Hepatic stellate cell (primary cell): Measurements from ENCODE around the gene CCR6.
A peak's percentile ranks its signal among the peaks of the same experiment; 100 is the strongest.

Source experiments
- DNase-seq: peaks from one replicate; pipeline ENCODE4 v3.0.0; 2011; ENCODE audit warnings: low spot score

Gene CCR6

DNA sequence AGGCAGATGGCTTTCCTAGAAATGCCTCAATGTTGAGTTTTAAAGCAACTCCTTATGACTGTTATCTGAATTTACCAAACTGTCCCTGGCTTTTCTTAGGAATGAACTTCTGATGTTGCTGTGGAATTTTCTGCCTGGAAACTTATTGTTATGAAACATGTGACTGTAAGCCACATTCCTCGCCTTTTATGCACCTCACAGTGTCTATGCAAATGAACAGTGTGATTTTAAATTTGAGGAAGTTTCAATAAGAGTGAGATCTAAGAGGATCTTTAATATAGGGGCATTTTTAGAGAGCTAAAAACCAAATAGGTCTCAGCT is 2.4 kb upstream of the CCR6 start:
- DNase-seq, result no peak

DNA sequence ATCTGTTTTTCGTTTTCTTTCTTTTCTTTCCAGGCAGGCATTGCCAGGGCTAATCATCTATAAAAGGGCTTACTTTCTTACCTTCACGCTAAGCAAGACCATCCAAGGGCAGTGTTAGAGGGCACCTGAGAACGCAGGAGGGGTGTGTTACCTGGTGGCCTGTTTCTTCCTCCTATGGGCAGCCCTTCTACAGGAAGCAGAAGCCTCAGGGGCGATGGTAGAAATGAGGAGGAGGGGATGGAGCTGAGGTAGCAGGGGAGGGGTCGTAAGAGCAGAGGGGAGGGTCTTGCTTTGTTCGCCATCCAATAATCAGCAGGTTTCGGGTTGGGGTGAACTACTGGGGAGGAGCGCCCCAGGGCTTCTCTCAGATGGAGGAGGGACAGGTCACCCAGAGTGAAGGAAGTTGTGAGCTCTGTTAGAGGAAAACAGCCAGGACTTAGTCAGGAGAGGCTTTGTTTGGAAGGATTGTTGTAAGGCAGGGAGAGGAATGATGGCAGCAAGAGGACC is 1.5 kb upstream of the CCR6 start:
- DNase-seq, result no peak

DNA sequence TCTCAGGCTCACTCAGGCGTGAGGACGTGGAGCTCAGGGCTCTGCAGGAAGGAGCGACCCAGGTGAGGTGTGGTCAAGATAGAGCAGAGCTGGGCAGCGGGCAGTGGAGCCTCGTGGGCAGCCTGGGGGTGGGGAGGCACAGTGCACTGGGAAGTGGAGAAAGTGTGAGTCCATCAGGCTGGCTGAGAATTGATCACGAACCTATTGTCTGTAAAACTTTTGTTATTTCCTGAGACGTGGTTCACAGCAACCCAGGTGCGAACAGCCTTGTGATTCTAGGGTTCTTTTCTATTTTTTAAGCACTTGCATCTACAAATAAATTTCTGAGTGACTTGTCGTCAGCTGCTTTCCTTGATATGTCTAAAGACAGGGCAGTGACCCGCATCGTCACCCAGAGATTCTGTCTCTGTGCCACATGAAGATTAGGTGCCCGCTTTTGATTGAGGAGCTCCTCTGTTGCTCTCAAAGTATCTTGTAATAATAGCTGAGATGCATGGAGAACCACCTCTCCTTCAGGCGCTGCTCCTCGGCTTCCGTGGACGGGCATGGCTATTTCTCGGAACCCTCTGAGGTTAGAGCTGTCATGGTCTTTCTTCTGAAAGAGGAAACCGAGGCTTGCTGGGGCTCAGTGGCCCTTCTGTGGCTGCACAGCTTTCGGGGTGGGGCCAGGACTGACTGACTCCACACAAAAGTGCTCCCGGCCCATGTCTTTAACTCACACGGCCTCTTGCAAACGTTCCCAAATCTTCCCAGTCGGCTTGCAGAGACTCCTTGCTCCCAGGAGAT is 662 bp upstream of the CCR6 start:
- no peak for DNase-seq

DNA sequence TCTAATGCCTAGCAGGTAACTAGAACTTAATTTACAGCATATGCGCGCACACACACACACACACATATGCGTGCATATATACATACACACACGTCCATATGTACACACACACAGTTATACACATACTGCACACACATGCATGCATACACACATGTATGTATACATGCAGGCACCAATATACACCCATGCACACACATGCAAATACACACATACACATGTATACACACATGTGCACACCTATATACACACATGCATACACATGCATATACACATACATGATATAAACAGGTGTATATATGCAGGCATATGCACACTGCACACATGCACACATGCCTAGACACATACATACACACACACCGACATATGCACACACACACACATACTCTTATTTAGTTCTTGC is 1.9 kb downstream of the CCR6 start:
- no peak for DNase-seq

DNA sequence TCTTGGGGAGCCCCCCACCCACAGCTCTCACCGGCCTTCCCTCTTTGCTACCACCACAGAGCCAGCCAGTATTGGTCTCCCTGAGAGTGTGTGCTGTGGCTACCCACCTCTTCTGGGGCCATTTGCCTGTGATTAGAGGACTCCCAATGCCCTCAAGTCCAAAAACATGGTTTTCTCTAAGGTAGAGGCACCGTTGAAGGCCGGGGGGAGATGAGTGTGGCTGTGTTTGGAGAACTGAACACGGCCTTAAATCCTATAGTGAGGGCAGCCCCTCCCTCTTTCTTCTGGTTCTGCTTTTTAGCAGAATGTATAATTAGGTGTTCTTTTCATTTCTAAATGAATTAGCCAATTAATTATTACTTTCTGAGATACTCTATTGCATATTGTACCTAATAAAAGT is 2.5 kb downstream of the CCR6 start:
- no peak for DNase-seq

DNA sequence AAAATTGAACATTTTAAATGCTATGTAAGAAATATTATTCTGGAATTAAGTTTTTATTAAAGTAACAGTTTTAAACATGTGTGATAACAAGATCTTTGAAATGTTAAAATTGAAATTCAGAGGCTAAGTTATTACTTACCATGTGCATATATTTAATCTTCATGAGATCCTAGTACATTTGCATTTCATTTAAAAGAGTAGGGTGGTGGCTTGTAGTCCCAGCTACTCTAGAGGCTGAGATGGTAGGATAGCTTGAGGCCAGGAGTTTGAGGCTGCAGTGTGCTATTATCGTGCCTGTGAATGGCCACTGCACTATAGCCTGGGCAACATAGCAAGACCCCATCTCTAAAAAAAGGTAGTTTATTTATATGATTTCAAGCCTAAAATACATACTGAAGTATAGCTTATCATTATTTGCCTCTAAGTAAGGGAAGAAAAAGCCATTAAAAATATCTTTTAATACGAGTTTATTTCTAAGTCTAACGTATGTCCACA is 3.0 kb downstream of the CCR6 start:
- no peak for DNase-seq

DNA sequence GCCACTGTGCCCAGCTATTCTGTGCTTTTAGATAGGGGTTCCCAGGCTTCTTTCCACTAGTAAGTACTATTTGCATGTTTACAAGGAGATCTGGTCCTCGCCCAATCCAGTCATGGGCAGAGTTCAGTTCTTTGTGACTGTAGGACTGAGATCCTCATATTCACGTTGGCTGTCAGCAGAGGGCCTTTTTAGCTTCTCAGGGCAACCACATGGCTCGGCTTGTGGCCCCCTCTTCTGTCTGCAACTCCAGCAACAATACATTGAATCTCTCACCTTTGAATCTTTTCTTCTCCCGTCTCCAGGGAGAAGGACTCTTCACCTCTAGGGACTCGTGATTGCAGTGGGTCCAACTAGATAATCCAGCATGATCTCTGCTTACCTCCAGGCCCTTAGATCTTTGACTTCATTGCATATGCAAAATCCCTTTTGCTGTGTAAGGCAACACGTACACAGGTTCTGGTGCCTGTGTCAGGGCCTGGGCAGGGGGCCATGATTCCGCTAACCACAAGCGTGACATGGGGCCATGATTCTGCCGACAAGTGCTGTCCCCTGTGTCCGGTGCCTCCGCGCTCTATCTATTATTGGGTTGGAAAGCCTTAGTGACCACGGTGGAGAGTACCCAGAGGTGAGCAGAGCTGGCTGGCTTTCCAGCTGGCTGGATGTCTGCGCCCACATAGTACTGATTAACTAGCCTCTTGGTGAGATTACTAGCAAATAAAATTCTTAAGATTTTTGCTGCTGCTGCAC is 5.1 kb downstream of the CCR6 start:
- DNase-seq, result no peak

DNA sequence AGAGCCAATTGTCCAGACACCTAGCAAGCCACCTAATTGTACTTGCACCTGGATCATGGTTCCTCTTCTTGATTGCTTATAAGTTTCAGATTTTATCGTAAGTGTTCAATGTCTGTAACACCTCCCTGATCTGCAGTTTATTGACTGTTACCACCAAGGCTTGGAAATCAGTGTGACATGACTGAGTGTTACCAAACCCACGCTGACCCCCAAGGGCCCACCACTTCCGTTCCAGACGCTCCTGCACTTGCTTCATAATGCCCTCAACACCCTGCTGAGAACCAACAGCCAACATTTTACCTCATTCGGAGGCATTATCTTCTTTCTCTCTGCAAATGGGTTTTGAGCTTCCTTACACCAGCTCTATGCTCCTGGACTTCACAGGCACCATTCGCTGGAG is 6.3 kb downstream of the CCR6 start:
- DNase-seq, result no peak

DNA sequence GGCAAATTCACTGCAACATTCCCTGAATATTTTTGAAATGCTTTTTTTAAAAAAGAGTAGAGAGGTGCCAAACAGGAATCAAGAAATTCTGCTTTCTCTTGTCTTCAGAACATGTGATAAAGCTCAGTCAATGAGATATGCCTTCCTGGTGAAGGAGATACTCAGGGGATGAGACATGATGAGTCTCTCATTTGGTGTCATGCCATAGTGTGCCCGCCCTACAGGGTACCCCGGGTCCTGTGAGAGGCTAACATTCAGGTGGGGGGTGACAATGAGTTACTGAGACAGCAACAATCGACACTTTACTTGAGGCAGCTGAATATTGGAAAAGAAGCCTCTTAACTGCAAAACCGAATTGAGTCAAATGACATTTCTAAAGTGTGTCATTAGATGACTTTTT is 6.7 kb downstream of the CCR6 start:
- DNase-seq, result no peak

DNA sequence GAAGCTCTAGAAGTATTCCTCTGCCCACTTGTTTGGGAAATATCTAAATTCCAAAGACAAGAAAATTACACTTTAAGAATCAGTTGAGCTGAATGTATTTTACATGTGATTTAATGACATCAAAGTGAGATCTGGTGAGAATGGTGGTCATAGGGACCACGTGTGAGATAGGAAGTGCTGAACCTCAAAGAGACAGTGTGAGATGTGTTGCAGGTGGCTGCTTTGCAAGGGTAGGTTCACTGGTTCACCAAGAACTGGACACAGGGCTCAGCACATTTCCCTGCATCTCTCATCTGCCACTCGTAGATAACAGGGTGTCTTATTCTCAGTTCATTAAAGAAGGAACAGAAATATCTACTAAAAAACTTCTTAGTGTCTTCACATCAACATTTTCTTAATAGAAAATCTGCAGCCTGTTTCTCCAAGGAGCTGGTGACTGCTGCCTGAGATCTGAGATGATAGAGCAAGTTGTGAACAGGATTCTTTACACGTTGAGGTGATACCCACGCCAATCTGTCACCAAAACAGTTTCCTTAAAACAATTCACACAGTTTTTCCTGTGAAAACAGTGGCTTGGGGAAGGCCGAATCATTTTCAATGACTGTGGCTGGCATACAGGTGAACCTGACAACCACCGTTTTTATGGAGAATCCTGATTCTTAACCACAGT is 7.2 kb downstream of the CCR6 start:
- no peak for DNase-seq

DNA sequence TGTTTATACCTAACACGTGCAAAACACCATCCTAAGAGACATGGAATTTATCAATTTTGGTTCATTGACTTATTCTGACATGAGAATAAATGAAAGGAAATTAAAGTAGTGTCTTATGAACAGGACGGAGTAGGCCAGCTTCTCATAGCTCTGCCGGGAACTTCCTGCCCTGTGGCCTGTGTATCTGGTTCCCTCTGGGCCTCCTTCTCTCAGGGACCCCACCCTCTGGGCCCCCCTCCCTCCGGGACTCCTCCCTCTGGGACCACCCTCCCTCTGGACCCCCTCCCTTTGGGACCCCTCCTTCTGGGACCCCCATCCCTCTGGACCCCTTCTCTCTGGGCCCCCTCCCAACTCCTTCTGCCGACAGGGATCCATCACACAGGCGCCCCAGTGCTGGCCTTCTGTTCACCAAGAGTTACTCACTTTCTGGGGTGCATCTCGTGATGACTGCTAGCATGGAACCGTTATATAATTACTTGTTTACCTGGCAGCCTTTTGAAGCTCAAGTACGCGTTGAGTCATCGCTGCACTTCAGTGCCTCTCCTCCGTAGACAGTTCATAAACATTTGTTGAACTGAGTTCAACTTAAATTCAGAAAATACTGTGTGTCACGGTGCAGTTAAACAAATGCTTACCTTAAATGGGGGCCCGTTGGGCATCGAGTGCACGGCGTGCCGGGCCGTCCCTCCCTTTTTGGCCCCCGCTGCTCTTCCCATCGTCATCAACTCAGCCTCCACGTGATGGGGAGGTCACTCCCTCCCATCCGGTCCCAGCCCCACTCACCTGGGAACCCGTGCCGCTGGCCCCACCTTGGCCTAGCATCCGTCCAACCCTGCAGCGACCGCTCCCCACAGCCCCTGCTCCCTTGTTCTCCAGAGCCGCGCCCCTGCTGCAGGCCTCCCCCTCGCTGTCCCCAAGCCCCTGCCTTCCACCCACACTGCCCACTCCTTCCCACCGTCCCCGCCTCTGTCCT is 8.1 kb downstream of the CCR6 start:
- no peak for DNase-seq

DNA sequence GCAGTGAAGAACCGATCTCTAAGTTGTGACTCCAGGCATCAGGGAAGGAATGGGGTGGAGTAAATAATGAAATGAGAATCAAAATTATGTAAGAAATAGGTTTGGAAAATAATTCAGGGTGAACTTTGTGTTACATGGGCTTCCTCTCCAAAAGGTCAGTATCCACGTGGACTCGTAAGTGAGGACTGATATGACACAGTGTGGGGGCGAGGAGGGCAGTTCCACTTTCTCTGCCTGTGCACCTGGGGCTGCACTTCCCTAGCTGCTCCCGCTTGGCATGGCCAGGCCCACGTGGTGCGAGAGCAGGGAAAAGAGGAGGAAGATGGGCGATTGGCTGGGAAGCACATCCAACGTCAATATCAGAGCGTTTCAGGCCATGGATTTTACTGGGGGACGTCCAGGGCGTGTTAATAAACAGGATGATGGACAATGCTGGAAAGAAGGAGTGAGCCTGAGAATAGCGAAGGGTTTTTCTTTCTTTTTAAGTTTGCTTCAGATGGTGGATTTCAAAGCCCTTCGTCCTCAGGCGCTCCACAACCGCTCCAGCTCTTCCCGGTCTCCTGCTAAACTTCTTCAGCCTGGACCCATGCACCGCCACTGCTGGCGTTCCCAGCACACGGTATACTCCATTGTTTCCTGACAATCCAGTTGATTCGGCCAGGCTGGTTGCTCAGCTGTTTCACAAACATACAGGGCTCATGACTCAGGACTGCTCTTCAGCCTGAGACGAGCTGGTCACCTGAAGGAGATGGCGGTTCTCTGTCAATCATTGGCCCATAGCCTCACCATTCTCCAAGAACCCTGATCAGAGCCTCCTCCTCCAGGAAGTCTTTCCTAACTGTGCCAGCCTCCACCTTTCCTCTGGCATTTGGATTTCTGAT is 11.8 kb downstream of the CCR6 start:
- DNase-seq, result no peak

DNA sequence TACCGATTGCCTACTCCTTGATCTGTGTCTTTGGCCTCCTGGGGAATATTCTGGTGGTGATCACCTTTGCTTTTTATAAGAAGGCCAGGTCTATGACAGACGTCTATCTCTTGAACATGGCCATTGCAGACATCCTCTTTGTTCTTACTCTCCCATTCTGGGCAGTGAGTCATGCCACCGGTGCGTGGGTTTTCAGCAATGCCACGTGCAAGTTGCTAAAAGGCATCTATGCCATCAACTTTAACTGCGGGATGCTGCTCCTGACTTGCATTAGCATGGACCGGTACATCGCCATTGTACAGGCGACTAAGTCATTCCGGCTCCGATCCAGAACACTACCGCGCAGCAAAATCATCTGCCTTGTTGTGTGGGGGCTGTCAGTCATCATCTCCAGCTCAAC is 13.5 kb downstream of the CCR6 start:
- no peak for DNase-seq

DNA sequence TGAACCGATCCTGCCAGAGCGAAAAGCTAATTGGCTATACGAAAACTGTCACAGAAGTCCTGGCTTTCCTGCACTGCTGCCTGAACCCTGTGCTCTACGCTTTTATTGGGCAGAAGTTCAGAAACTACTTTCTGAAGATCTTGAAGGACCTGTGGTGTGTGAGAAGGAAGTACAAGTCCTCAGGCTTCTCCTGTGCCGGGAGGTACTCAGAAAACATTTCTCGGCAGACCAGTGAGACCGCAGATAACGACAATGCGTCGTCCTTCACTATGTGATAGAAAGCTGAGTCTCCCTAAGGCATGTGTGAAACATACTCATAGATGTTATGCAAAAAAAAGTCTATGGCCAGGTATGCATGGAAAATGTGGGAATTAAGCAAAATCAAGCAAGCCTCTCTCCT is 14.2 kb downstream of the CCR6 start:
- DNase-seq, result no peak

DNA sequence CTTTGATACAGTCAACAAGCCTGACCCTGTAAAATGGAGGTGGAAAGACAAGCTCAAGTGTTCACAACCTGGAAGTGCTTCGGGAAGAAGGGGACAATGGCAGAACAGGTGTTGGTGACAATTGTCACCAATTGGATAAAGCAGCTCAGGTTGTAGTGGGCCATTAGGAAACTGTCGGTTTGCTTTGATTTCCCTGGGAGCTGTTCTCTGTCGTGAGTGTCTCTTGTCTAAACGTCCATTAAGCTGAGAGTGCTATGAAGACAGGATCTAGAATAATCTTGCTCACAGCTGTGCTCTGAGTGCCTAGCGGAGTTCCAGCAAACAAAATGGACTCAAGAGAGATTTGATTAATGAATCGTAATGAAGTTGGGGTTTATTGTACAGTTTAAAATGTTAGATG is 15.0 kb downstream of the CCR6 start:
- no peak for DNase-seq

DNA sequence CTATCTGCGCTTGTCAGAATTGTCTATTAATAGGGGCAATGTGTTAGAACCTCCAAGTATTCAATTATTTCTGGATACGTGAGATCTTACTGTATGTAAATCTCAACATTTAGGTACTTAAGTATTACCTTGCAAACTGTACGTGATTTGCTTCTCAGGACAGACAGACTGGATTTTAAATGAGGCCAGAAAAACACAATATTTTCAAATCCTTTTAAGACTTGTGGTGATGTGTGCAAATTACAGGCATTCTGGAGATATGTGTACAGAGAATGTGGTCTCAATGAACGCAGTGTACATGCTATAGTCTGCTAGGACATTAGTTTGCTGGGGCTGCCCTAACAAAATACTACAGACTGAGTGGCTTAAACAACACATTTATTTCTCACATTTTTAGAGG is 16.9 kb downstream of the CCR6 start:
- no peak for DNase-seq

DNA sequence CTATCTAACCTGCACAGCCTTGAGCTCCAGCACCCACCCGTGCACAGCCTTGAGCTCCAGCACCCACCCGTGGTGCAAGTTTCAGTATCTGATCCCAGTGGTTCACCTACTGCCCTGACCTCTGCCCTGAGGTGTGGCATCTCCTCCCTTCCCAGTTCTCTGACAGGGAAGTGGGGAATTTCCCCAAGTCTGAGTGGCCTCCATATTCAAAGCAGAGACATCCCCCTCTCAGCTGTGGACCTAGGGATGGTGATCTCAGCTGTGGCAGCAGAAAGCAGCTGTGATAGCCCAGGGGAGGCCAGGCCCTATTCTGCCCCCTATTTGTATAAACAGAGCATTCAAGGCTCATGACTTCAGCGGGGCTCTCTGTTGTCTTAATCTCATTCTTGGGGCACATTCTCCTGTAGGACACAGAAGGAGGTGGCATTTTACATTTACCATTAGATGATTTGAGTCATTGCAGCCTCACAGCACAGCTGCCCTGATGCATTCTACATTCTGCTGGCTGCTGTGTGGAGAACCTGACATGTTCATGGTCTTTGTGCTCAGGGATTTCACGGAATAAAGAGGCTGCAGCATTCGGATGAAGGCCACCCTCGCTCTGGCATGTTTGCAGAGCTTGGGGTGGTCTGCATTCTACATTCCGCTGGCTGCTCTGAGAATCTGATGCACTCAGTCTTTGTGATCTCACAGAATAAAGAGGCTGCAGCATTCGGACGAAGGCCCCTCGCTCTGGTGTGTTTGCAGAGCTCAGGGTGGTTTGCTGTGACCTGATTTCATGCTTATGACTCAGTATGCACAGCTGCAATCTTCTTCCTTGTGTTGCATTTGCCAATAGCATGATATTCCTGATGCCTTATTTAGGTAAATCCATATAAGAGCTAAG is 17.9 kb downstream of the CCR6 start:
- no peak for DNase-seq

DNA sequence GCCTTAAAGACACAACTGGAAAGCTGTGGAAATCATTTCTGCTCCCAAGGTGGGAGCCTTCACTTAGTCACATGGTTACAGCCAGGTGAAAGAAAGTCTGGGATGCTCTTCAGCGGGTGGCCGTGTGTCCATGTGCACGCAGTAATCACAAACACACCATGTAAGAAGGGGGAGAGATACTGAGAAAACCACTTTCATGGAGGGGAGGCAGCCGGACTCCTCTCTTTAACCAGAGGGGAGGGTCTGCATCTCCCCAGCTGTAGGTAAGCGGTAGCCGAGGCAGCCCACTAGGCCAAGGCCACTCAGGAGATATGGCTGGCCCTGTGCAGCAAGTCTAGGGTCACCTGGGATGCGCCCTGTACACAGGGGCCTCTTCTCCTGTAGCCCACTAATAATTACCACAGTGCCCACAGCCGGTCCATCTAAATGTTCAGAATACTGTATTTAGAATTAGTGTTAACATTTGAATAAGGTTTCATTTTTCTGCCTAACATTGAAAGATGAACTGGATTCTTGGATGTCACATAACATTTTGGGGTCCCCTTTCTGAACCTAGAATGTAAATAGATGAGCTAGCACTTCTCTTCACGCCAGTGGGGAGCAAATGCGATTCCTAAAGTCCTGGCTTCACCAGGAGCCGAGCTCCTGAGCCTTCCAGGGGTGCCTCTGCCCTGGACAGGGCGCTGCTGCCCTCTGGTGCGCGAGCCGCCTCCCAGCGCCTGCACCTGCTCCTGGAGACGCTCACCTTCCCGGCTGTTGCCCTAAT is 19.0 kb downstream of the CCR6 start:
- DNase-seq, result peak; percentile 15

DNA sequence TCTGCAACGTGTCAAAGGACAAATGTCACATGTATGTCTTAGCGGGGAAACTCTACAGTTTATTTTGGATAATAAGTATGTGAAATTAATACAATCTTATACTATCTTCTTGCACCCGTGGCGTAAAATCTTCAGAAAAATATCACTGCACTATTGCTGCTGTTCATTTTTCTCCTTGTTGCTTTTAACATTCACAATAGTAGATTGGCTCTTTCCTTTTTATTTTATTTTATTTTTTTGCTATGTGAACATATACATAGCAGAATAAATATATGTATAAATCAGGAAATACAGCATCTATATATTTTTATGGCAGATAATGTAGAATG is 19.5 kb downstream of the CCR6 start:
- no peak for DNase-seq
